Inflammatory macrophage (primary cell): Measurements from ENCODE around the gene MCFD2.
"Not testable (repeated sequence)": the region's sequence is repeated elsewhere in the genome, so short reads cannot be mapped to it uniquely, and the experiment has no call there.

Source experiments
- DNase-seq, 2 donors: peaks; one replicate each; pipeline ENCODE4 v3.0.0-alpha.2; 2020 to 2022

Gene MCFD2

GRCh38 chr2:46937471-46937901 lies 21.9 kb upstream of the MCFD2 start:
- peak; percentile 53 to 61 for DNase-seq

GRCh38 chr2:46936566-46936965 lies 21.0 kb upstream of the MCFD2 start:
- DNase-seq: no peak

GRCh38 chr2:46935071-46935470 lies 19.5 kb upstream of the MCFD2 start:
- DNase-seq: no peak

GRCh38 chr2:46929612-46930011 lies 14.0 kb upstream of the MCFD2 start:
- no peak for DNase-seq

GRCh38 chr2:46926863-46927262 lies 11.3 kb upstream of the MCFD2 start:
- DNase-seq: no peak

- no peak for DNase-seq
Measured at GRCh38 chr2:46925474-46926351, 10.1 kb upstream of the MCFD2 start.

GRCh38 chr2:46924608-46925007 lies 9.0 kb upstream of the MCFD2 start:
- no peak for DNase-seq

GRCh38 chr2:46924038-46924437 lies 8.4 kb upstream of the MCFD2 start:
- no peak for DNase-seq

GRCh38 chr2:46923041-46923528 lies 7.5 kb upstream of the MCFD2 start:
- DNase-seq: no peak

GRCh38 chr2:46922606-46923005 lies 7.0 kb upstream of the MCFD2 start:
- no peak for DNase-seq

- no peak for DNase-seq
Measured at GRCh38 chr2:46921676-46922448, 6.3 kb upstream of the MCFD2 start.

GRCh38 chr2:46917628-46918027 lies 2.0 kb upstream of the MCFD2 start:
- DNase-seq: no peak

- DNase-seq: peak; percentile 73 to 83
Measured at GRCh38 chr2:46915811-46916630, 415 bp upstream of the MCFD2 start.

- DNase-seq: no peak
Measured at GRCh38 chr2:46914578-46915230, 902 bp downstream of the MCFD2 start.

GRCh38 chr2:46913471-46914381 lies 1.9 kb downstream of the MCFD2 start:
- no peak for DNase-seq

- no peak for DNase-seq
Measured at GRCh38 chr2:46909771-46910419, 5.7 kb downstream of the MCFD2 start.

GRCh38 chr2:46909150-46909549 lies 6.5 kb downstream of the MCFD2 start:
- no peak for DNase-seq

- not testable (repeated sequence) for DNase-seq
Measured at GRCh38 chr2:46904908-46905678, 10.5 kb downstream of the MCFD2 start.

- DNase-seq: peak; percentile 79 to 82
Measured at GRCh38 chr2:46902980-46903379, 12.6 kb downstream of the MCFD2 start.

GRCh38 chr2:46902465-46902864 lies 13.1 kb downstream of the MCFD2 start:
- no peak for DNase-seq
